HG03159 (cell line): ENCODE measurements around the gene HESX1.
A peak's percentile ranks its signal among the peaks of the same experiment; 100 is the strongest.

ENCODE experiments used
- ATAC-seq: cut with Tn5 transposase; IDR thresholded peaks from one replicate; pipeline ENCODE4 v1.9.1; 2021; ENCODE audit warnings: mild to moderate bottlenecking, moderate library complexity; ENCODE audit not compliant: unreplicated experiment

Gene HESX1

DNA sequence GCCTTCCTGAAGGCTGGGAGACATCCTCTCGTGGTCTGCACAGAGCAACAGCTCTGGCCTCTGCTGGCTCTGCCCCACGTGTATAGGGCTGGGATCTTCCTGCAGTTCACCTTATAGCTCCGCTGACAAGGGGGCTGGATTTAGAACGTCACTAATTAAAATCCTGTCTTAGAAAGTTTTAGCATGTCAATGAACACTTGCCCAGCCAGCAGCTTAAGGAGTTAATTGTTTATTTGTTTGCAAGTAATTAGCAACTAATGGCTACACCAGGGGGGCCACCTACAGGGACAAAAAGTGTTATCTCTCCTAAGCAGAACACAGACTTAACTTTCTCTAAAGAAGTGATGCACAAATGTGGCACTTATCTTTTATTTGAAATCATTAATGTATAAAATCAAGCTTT is at the start of gene HESX1:
HESX1 (minus strand) TSS at position 84 of the 403 bp plus-strand sequence; CDS start at position 24, 60 bp downstream.
- ATAC-seq = no peak

DNA sequence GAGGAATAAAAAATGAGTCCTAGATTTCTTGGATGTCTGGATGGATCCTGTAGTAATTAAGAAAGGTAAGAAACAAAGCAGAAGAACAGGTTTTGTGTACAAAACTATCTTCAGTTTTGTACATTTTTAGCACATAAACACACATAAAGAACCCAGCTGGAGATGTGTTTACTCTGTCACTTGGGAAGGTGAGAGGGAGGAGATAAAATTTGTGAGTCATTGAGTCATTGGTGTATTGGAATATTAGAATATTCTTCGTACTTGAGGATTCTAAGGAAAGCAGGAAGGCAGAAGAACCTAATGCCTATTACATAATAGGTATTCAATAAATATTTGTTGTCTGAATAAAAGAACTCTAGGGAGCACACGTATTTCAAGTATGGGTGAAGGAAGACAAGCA is 45.2 kb upstream of the HESX1 start:
- ATAC-seq = no peak

DNA sequence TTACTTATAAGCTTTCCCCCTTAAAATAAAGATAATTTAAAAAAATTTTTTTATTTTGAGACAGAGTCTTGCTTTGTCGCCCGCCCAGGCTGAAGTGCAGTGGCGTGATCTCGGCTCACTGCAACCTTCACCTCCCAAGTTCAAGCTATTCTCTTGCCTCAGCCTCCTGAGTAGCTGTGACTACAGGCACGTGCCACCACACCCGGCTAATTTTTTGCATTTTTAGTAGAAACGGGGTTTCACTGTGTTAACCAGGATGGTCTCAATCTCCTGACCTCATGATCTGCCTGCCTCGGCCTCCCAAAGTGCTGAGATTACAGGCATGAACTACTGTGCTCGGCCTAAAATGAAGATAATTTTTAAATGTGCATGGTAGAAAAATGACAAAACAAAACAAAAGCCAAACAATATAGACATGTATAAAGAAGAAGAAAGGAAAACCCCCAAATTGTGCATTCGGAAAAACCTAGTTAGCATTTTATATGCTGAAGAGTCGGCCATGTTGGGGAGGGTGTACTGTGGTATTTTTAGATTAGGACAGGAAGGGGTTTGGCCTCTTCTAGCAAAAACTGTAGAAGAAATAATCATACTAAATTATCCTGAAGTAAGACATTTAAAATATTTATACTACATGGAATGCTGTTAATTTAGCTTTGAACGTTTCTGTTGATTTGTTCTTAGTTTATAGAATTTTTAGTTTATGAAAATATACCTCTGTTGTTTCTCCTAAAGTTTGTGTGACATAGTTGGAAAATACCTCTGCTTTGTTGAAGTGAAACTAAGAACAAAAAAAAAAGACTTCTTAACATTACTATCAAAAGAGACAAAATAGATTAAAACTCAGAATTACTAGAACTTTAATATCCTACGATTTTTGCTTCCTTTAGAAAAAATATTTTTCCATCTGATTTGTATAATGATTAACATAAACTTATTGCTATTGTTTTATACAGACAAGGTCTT is 35.1 kb upstream of the HESX1 start:
- ATAC-seq = no peak

DNA sequence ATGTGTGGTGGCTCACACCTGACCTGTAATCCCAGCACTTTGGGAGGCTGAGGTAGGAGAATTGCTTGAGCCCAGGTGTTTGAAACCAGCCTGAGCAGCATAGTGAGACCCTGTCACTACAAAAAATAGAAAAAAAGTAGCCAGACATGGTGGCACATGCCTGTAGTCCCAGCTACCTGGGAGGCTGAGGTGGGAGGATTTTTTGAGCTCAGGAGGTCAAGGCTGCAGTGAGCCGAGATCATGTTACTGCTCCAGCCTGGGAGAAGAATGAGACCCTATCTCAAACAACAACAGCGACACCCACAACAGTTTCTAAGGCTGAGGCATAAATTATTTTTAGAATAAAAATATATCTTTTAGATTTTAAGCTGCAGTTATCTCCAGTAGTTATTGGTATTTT is 34.0 kb upstream of the HESX1 start:
- ATAC-seq = no peak

DNA sequence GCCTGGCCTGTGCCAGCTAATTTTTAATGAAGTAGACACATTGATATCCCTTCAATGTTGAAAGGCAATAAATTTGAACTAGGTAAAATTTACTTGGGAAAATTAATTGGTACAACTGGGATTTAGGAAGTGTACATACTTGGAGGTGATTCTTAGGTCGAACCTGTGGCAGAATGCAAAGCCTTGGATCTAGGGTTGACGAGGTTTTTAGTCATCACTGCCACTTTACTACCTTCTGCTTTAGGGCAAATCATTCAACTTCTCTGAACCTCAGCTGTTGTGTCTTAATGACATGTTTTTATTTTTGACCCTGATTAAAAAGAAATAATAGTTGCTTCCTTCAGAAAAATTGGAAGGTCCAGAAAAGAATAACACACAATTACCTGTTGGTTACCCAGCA is 30.2 kb upstream of the HESX1 start:
- ATAC-seq = no peak

DNA sequence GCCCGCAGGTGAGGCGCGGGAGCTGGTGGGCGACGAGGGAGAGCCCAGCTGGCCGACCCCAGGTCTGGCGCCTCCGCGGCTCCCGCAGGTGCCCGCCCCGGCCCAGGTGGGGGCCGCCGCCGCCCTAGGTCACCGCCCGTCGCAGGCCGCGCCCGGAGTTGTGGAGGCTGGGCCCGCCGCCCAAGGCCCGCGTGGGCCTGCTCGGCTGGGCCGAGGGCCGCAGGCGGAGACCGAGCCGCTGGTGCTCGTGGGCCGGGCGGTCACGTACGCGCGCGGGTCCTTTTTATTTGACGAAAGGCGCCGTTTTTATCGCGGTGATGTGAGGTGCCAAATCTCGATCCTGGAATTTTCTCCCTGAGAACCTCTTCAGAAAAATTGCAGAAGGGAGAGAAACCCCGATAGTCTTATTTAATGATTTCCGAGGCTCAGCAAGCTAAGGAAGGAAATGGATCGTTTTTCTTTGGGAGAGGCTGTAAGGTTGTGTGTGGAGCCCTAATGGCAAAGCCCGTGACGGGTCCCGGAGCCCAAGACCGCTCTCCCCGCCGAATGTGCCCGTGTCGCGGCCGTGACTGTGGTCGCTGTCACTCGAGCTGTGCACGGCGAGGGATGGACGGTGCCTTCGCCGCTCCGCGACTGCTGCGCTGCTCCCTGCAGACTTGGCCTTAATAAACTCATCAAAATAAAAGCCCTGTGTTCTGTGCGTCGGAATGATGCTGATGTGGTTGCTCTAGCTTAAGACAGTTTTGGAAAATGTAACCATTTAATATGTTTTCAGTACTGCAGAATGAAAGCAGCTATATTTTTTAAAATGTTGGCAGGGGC is 28.4 kb upstream of the HESX1 start:
- peak; percentile 52 for ATAC-seq

DNA sequence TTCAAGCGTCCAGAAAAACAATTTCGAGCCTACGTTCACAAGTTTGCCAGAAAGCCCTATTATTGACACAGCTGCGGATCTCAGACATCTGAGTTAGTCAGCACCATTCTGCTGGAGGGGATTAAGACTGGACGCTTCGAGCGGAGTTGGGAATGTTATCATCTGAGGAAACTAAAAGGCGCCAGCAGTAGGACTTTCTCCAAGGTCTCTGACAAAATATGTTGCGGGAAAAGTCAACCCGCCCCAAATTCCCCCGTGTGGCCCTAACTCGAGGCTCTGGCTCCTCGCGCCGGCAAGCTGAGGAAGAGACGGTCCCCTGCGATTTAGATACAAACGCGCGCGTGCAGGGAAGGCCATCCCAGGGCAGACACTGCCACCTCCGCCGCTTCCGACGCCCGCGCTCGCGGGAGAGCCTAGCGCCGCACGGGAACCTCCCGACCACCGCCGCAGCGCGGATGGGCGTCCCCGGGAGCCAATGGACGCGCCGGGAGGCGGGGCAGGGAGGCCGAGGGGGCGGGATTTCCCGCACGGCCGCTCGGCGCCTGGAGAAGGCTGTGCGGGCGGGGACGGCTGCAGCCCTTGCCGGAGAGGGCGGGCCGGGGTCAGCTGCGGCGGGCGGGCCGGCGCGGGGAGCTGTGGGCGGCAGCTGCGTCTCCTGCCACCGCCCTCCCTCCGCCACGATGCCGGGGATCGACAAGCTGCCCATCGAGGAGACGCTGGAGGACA is 27.6 kb upstream of the HESX1 start, which contains the start of gene APPL1:
APPL1 (plus strand) TSS at position 526 of the 726 bp plus-strand sequence; CDS start at position 681, 155 bp downstream.
- peak; percentile 89 for ATAC-seq

DNA sequence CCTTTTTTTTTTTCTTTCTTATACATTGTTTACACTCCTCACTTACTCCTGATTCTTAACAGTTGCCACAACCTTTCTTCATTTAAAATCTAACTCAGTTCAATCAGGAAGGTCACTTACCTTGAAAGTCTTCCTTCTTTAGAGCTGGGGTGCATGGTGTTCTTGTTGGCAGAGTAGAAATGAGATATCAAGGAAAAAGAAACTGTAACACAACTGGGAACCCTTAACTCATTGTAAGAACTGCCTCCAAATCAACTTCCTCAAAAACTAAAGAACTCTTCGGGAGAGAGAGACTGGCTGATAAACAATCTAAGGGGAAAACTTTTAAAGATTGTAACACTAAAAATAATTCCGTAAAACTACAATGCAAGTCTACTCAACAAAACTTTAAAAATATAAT is 26.4 kb upstream of the HESX1 start:
- no peak for ATAC-seq

DNA sequence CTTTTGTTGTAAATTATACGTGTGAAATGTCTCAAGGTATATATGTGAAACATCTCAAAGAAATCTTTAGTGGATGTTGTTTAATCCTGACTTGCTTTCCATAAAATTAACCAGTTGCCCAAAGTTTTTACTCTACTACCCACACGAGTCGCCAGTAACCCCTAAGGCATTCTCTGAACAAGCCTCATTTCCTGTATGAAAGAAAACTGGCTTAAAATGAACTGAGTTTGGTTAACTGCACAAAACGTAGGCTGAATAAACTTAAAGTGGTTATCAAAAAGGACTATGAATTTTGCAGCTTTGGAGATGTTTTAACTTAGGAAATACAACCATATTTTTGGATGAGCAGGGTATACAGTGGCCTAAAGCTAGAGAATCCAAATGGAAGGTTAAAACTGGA is 25.1 kb upstream of the HESX1 start:
- no peak for ATAC-seq

DNA sequence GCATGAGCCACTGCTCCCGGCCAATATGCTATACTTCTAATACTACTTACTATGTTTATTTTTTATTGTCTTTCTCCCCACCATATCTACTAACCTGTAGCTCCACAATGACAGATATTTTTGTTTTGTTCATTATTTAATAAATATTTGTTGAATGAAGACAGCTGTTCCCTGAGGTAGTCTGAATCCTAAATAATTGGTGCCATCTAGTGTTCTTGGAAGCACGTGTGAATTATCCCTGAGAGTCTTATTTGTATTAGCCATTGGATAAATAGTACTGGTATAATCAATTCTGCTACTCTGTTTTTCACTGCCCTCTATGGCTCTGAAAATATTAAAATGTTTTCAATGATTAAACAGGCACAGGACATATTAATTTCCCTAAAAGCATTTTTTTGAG is 22.1 kb upstream of the HESX1 start:
- no peak for ATAC-seq

DNA sequence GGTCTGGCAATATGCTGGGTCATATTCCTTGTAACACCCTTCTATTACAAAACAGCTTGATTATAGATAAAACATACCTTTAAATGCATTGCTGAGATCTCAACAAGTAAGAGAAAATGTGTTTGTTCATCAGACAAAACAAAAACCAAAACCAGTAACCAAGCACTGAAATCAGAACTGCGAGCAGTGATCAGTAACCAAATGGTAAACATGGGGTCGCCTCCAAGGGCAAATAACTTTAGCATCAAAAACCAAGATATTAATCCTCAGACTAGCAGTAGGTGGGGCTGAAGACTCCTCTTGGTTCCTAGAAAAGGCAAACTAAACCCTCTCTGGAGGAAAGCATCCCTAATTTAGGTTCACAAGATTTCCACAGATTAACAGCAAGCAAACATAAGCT is 6.6 kb upstream of the HESX1 start:
- ATAC-seq = no peak

DNA sequence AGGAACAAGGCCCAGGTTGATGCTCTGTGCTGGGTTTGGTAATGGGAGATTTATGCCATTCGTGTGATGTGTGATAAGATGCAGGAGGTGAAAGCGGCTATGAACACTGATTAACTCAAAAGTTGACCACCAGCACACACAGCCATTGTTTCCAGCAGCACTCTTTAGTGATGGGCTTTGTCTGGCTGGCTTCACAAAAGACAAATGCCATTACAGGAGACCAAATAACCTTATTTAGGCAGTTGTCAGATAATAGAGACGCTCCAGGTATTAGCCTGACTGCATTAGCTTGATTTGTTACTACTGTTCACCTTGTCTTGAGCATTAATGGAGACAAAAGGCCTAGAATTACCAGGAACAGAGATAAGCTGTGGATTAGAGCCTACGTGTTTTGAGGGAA is 5.1 kb downstream of the HESX1 start:
- ATAC-seq = no peak

DNA sequence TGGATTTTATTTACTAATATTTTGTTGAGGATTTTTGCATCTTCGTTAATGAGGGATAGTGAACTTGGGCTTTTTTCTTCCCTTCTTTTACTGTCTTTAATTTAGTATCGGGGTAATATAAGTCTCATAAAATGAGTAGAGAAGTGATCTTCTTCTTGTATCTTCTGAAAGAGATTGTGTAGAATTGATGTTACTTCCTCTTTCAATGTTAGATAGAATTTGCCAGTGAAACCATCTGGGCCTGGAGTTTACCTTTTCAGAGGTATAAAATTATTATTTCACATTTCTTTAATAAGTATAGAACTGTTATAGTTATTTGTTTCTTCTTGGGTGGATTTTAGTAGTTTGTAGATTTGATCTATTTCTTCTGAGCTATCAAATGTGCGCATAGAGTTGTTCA is 7.8 kb downstream of the HESX1 start:
- ATAC-seq = no peak

DNA sequence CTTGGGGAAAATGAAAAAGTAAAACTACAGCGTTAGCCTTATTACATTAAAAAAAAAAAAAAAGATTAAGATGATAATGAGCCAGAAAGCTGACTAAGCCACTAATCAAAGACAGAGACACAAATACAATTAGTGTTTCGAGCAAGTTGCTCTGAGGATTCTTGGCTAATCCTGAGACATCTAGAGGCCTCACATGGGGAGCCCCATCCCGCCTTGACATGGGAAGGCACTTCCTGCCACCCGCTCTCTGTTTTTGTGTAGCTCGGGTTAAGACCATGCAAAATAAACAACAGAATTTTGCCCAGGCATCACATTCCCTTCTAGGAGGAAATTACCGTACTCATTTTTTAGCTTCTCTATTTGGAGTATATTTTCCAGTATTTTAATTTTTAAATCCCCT is 15.3 kb downstream of the HESX1 start:
- ATAC-seq = no peak

DNA sequence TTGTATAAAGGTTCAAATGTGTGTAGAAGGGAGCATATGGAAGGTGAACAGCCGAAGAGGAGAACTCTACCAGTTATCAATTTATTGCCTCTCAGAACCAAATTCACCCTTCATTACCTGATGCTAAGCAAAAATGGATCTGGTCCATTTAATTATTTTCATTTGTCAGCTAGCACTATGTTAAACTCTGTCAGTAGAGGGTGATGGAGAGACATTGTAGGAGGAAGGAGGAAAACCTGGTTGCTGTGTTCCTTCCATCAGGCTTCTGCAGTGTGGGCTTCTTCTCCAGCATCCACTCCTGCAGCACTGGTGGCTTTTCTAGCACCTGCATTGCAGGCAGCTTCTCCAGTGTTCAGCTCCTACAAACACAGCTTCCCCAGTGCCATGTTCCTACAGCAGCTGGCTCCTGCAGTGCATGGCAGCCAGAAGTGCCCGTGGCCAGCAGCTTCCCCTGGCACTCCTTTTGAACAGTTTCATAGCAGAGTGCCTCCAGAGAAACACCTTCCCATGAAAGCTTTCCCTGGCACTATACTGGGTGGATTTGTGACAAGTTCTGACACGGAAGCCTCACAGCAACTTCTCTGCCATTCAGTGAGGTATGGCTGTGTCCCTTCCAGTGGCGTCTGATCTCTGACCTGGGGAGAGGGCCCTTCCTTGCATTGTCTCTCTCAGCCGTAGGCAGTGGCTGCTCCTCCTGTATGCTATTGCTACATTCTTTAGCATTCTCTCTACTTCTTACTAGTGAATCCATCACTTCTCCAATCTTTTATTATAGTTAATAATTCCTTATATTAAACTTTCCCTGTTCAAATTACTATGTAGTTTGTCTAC is 20.0 kb downstream of the HESX1 start:
- no peak for ATAC-seq

DNA sequence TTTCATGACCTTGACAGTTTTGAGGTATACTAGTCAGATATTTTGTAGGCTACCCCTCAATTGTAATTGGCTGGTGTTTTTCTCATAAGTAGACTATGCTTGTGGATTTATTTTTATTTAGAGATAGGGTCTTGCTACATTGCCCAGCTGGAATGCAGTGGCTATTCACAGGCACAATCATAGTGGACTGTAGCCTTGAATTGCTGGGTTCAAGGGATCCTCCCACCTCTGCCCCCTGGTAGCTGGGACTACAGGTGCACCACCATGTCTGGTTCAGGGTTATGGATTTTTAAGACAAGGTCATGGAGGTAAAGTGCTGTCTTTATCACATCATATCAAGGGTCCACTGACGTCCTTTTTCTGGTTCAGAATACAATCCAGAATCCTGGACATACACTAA is 23.7 kb downstream of the HESX1 start:
- no peak for ATAC-seq

DNA sequence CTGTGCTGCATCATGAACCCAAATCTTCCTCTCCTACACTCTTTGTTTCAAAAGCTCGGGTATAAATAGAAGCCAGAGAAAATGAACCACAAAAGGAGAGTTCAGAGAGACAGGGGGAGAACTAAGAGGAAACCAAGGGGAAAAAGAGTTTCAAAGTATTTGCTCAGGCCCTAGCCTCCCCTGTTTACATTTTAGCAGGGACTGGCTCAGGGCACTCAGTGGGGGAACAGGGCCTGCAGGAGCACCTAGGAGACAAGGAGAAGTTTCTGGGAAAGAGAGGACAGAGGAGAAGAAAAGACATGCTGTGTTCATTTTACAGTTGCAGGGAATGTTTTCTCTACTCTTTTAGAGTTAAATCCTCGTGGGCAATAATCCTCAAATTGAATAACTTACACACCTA is 26.1 kb downstream of the HESX1 start:
- ATAC-seq = no peak

DNA sequence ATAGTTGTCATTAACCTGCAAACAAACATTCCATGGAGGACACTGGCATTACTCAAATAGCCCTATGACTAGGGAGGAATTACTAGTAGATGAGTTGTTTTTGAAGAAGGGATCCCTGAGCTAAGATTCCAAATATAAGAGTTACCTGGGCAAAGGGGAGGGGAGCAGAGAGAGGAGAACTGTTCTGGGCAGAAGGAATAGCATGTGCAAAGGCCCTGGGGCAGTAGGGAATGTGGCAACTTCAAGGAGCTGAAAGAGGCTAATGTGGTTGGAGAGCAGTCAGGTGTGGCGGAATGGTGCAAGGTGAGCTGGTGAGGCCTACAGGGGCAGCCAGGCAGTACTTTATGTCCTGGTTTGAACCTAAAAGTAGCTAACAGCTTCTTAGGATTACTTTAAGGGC is 28.8 kb downstream of the HESX1 start:
- ATAC-seq = no peak

DNA sequence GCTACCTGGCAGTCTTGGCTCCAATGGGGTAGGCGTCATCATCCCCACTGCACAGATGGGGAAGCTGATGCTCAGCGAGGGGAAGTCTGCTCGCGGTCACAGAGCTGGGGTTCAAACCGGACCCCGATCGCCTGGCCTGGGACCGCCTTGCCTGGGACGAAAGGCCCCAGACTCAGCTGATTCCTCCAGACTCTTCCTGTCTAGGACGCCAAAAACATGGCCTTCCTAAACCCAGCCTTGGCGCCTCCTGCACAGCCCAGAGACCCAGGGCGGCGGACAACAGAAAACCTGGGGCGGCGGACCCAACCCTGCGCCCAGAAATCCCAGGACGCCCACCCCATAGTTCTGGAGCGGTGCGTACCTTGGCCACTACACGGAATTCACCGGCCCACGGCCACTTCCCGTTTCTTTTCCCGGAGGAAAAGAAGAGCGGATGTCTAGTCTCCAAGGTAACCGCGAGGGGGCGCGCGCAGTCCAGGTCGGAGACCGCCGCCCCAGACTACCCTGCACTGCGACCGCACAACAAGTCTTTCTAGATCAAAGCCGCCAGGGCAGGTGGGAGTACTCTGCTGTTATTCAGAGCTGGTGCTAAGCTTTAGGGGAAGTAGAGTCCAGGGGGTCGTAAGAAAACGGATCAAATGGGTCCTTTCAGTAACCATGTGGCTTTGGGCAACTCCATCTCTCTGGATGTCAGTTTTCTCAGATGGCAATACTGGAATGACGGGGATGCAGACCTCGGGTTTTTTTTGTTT is 29.7 kb downstream of the HESX1 start:
- ATAC-seq = peak; percentile 65

DNA sequence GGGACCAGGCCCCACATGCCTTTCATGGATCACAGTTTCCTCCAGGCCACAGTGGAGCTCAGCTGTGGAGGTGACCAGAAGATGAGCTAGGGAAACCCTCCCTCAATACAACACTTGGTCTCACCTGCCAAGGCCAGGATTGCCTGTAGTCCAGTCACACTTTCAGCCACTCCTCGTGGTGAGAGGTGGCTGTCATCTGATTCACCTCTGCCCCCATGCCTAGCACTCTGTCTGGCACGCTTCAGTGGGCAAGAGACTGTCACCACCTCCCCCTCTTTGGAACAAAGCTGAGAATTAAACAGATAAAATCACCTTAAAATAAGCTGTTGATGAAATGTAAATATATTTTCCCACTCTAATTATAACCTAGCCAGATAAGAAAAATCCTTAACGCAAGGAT is 30.7 kb downstream of the HESX1 start:
- no peak for ATAC-seq
